Prostate gland (tissue), 2 donors: ENCODE results near the gene ANTXR1. TPM values are rescaled to one million over a fixed set of nuclear protein-coding genes. Genes with fewer than 3 reads are reported as not detected.

Source experiments
- DNase-seq: peaks from one replicate; pipeline ENCODE4 v3.0.0-alpha.2; 2019; ENCODE audit warnings: low spot score
- H3K27ac ChIP-seq, 2 donors: fragments of 200-600 bp; sonication (generic); 2 replicates each; pipeline ENCODE4 v1.5.1; 2017 to 2019
- H3K27me3 ChIP-seq: fragments of 200-600 bp; sonication (generic); replicated peaks from 2 replicates; pipeline ENCODE4 v1.5.1; 2019; ENCODE audit not compliant: insufficient read depth
- H3K36me3 ChIP-seq, 2 donors: fragments of 200-600 bp; sonication (generic); 1 replicate in 1 of 2; 2 replicates in 1 of 2; pipeline versions ENCODE4 v1.5.1 to v1.8.1; 2017 to 2019
- H3K4me1 ChIP-seq: fragments of 200-600 bp; sonication (generic); replicated peaks from 2 replicates; pipeline ENCODE4 v1.5.1; 2019
- H3K4me3 ChIP-seq, 2 donors: fragments of 200-600 bp; sonication (generic); 2 replicates each; pipeline ENCODE4 v1.5.1; 2017 to 2019
- H3K9me3 ChIP-seq: fragments of 200-600 bp; sonication (generic); 2 replicates; pipeline ENCODE4 v1.5.1; 2017
- POLR2A ChIP-seq: fragments of 450-650 bp; IDR thresholded peaks from one replicate; pipeline ENCODE4 v1.6.1; 2016; ENCODE audit warnings: antibody characterized with exemption, mild to moderate bottlenecking
- POLR2AphosphoS5 ChIP-seq: sonication (generic); formaldehyde crosslinking; IDR thresholded peaks from one replicate; pipeline ENCODE4 v1.6.1; 2017; ENCODE audit warnings: antibody characterized with exemption
- WGBS: methylation state at CpG from one replicate; pipeline ENCODE4 v1.1.5; 2018; 5-methylcytosine and 5-hydroxymethylcytosine counted together
- intact Hi-C: fragments of 100-400 bp; cut with DNase I; formaldehyde crosslinking; loops from one replicate; pipeline ENCODE4 v1.14.2; 2022
- total RNA-seq, 2 donors: library from RNA; depleted of rRNA; stranded (reverse); fragments of >200 nt; gene quantifications; one replicate each; pipeline ENCODE4 v1.1.0, GENCODE V29; 2016
- TF ChIP-seq, protein P1 (sequence below), 4 experiments: fragments of 200-600 bp in 2 of 4; fragments of 450-650 bp in 2 of 4; sonication (generic) in 2 of 4; IDR thresholded peaks; 1 replicate in 3 of 4; 2 replicates in 1 of 4; pipeline ENCODE4 v1.5.1; 2016 to 2019; ENCODE audit warnings: antibody characterized with exemption in 4 of 4, mild to moderate bottlenecking in 2 of 4, moderate library complexity in 2 of 4

ANTXR1 gene
- total RNA-seq, 2 donors from 2014 or later, result 25.8 to 48.7 TPM

DNA sequence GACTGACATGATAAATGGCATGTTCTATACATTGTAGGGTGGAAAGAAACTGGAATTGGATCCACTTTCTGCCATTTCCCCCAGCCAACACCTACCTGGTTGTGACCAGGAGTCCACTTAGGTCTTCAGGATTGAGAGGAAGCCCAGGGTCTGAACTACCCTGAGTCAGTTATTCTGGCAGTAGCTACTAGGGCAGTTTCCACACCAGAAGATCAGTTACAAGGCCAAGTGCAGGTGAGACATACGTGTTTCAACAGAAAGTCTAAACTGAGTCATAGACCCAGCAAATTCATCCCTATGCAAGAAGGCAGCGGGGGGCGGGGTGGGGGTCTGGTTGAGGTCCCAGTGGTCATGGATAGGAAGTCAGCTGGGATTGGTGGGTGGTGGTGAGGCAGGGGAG is 21.9 kb downstream of the ANTXR1 start:
- no peaks in the 10 kb centered on the region for H3K27me3 ChIP-seq
- no peak for DNase-seq
- H3K9me3 ChIP-seq, result no peaks in the 10 kb centered on the region
- TF ChIP-seq, protein P1, sequence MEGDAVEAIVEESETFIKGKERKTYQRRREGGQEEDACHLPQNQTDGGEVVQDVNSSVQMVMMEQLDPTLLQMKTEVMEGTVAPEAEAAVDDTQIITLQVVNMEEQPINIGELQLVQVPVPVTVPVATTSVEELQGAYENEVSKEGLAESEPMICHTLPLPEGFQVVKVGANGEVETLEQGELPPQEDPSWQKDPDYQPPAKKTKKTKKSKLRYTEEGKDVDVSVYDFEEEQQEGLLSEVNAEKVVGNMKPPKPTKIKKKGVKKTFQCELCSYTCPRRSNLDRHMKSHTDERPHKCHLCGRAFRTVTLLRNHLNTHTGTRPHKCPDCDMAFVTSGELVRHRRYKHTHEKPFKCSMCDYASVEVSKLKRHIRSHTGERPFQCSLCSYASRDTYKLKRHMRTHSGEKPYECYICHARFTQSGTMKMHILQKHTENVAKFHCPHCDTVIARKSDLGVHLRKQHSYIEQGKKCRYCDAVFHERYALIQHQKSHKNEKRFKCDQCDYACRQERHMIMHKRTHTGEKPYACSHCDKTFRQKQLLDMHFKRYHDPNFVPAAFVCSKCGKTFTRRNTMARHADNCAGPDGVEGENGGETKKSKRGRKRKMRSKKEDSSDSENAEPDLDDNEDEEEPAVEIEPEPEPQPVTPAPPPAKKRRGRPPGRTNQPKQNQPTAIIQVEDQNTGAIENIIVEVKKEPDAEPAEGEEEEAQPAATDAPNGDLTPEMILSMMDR (IDR thresholded peaks at IDR 0.05), result no peak
- TF ChIP-seq POLR2A (no peak), POLR2AphosphoS5 (no peak)
- no peak overlapping the region for H3K27ac ChIP-seq
- WGBS, result 100% methylated on average over 3 of the region's 3 CpGs
- no peak overlapping the region for H3K4me3 ChIP-seq
- no peaks in the 10 kb centered on the region for H3K4me1 ChIP-seq
- intact Hi-C loops, result no loop called here
- H3K36me3 ChIP-seq, result no peaks in the 10 kb centered on the region

DNA sequence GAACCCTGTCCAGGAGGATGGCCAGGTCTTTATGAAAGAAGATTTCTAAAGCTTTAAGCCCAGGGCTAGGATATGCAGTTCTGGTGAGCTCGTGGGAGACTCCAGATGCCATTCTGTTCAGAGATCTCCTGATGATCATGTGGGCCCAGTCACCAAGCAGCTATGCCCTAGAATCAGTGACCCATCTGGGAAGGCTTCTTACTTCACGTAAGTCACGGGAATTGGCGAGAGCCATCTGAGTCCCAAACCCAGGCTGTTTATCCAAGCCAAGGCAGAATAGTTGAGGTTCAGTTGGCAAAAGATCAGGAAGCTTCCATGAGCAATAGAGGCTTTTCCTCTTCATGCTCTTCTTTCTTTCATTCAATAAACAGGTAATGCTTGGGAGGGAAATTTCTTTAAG is 23.9 kb downstream of the ANTXR1 start:
- H3K36me3 ChIP-seq, result no peaks in the 10 kb centered on the region
- no peak overlapping the region for H3K4me3 ChIP-seq
- WGBS, result 94% methylated on average over 4 of the region's 4 CpGs
- H3K9me3 ChIP-seq, result no peaks in the 10 kb centered on the region
- H3K27me3 ChIP-seq, result no peaks in the 10 kb centered on the region
- H3K27ac ChIP-seq, result no peak overlapping the region
- TF ChIP-seq POLR2AphosphoS5 (no peak), POLR2A (no peak)
- TF ChIP-seq, protein P1 (IDR thresholded peaks at IDR 0.05), result no peak
- DNase-seq, result no peak
- intact Hi-C loops, result no loop called here
- no peaks in the 10 kb centered on the region for H3K4me1 ChIP-seq

DNA sequence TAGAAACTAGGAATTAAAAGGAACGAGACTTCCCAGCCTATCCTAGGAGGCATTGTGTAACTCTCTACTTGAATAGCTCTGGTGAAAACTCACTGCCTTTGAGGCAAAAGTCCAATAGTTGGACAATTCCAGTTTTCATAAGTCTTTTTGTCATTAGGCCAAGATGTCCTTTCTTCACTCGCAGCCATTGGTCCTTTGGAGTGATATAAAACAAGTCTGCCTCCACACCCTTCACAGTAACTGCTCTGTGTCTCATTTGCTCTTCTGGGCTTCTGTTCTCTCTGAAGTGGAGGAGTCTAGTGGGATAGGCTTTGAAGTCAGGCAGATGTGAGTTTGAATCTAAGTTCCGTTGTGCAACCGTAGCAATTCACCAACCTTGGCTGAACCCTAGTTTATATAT is 28.2 kb downstream of the ANTXR1 start:
- 87% methylated on average over 4 of the region's 4 CpGs for WGBS
- no peak for DNase-seq
- no peaks in the 10 kb centered on the region for H3K36me3 ChIP-seq
- H3K4me3 ChIP-seq, result no peak overlapping the region
- no peaks in the 10 kb centered on the region for H3K4me1 ChIP-seq
- TF ChIP-seq, protein P1 (IDR thresholded peaks at IDR 0.05), result no peak
- no peak for TF ChIP-seq POLR2AphosphoS5
- no peak for TF ChIP-seq POLR2A
- H3K27ac ChIP-seq, result no peak overlapping the region
- intact Hi-C loops, result no loop called here
- no peaks in the 10 kb centered on the region for H3K27me3 ChIP-seq
- no peaks in the 10 kb centered on the region for H3K9me3 ChIP-seq

DNA sequence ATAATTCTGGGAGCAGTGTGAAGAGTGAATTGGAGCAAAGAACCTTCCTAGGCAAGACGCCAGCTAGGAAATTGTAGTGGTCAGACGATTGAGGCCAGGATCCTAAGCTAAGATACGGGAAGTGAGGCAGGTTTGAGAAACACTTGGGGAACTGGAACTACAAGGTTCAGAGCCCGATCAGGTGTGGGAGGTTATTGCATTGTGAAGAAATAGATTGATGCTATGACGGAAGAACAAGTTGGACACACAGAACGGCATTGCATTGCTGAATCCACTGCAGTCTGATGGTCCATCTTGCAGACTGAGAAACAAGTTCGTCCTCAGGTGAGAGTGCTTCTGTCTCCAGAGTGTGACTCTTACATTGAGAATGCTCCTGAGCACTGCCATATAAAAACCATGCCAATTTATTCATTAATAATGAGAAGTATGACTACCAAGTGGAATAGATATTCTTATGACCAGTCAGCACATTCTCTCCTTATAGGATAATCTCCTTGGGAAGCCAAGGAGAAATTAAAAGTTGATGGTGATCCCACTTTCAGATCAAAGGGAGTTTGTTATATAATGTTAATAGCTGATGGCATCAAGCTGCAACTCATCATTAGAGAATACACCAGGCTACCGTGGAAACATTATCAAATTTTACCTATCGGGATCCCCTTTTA is 30.9 kb downstream of the ANTXR1 start:
- 69% methylated on average over 9 of the region's 9 CpGs for WGBS
- DNase-seq, result no peak

DNA sequence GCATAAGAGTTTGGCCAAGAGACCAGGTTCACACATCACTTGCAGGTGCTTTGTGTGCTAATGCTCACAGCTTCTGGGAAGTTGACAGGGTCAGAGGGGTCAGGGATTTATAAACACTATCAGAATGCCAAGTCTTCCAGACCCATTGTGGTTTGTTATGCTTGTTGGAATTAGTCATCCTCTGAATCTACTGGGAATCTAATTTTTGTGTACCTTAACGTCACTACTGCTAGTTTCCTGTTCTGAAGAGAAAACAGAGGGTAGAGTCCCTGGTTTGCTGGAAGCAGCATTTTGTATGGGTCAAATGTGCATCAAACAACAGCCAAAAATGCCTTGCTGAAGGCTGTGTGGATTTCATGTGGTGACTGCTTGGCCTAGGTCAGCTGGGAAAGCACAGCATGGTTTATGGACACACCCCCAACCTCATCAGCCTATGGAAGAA is 33.3 kb downstream of the ANTXR1 start:
- WGBS, result 47% methylated on average over 1 of the region's 1 CpG

More for the DNA sequence above, 30.9 kb downstream of the ANTXR1 start:
- H3K27me3 ChIP-seq, result no peaks in the 10 kb centered on the region
- H3K4me3 ChIP-seq, result no peak overlapping the region
- no peak for TF ChIP-seq POLR2AphosphoS5
- no peak for TF ChIP-seq POLR2A
- TF ChIP-seq, protein P1 (IDR thresholded peaks at IDR 0.05), result no peak
- no peak overlapping the region for H3K27ac ChIP-seq
- no peaks in the 10 kb centered on the region for H3K9me3 ChIP-seq
- intact Hi-C loops, result no loop called here
- no peaks in the 10 kb centered on the region for H3K4me1 ChIP-seq
- no peaks in the 10 kb centered on the region for H3K36me3 ChIP-seq

More for the DNA sequence above, 33.3 kb downstream of the ANTXR1 start:
- Histone ChIP-seq H3K4me1 (no peaks in the 10 kb centered on the region), H3K36me3 (no peaks in the 10 kb centered on the region), H3K9me3 (no peaks in the 10 kb centered on the region), H3K4me3 (no peak overlapping the region), H3K27ac (no peak overlapping the region), H3K27me3 (no peaks in the 10 kb centered on the region)
- DNase-seq, result no peak
- TF ChIP-seq, protein P1 (IDR thresholded peaks at IDR 0.05), result no peak
- TF ChIP-seq POLR2AphosphoS5, result no peak
- TF ChIP-seq POLR2A, result no peak
- intact Hi-C loops, result no loop called here
